GM21447 (cell line): ENCODE data around the gene IL1RAP.
A peak's percentile ranks its signal among the peaks of the same experiment; 100 is the strongest.

Experiments used
- ATAC-seq: cut with Tn5 transposase; IDR thresholded peaks from one replicate; pipeline ENCODE4 v1.9.1; 2021; ENCODE audit not compliant: unreplicated experiment

IL1RAP gene

DNA sequence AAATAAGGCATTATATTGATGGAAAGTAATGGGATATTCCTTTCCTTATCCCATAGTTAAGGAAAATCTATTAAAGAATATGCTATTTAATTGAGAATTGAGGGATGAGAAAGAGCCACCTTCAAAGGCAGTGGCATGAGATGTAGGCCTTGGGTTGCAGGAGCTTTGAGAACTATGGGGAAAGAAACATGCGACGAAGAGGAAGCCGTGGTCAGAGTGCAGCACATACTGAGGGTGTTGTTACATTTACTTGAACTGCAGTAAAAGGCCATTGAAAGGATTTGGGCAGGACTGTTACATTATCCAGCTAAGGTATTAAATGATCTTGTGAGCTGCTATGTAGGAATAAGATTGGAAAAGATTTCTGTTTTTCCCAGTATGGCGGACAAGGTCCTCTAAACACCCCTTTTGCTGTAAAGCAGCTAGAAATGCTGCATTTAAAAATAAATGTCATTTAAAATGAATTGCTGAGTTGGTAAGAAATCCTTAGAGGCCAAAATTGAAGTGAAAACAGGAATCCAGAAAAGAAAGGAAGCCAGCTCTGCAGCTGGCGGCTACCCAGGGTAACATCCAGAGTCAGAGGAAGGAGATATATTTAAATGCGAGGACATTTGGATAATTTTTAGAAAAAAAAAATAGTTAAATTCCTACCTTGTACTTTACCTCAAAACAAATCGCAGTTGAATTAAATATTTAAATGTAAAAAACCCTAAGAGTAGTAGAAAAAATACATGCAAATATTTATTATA is 61.7 kb downstream of the IL1RAP start:
- no peak for ATAC-seq

DNA sequence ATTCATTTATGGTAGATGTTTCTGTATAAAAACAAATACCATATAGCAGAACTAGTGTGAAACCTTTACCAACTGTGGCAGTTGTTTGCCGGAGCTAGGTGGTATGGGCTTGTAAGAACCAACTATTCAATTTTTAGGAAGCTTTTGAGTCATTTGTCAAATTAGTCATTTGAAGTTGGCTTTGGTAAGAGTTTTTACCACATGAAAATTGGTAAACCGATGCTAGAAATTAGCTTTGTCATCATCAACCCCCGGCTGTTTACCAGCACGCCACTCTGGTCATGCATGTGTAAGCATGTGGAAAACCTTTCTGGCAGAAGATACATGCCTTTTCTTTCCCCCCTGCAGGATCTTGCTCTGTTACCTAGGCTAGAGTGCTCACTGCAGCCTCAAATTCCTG is 63.3 kb downstream of the IL1RAP start:
- no peak for ATAC-seq

DNA sequence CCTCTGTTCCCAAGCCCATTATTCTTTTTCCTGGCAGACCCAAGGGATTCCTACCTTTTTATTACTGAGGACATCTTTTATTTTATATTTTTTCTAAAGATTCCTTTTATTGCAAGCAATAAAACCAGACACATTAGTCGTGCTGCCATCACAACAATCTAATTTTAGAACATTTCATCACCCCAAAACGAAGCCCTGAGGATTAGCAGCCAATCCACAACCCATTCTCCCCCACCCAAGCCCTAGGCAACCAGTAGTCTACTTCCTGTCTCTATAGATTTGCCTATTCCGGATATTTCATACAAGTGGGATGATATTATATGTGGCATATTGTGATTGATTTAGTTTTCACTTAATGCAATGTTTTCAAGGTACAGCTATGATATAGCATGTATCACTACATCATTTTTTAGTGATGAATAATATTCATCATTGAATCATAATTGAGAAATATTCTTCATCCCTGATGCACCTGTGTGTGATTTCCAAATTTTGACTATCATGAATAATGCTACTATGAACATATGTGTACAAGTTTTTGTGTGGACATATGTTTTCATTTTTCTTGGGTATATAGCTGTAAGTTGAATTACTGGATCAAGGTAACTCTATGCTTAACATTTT is 65.7 kb downstream of the IL1RAP start:
- ATAC-seq, result no peak

DNA sequence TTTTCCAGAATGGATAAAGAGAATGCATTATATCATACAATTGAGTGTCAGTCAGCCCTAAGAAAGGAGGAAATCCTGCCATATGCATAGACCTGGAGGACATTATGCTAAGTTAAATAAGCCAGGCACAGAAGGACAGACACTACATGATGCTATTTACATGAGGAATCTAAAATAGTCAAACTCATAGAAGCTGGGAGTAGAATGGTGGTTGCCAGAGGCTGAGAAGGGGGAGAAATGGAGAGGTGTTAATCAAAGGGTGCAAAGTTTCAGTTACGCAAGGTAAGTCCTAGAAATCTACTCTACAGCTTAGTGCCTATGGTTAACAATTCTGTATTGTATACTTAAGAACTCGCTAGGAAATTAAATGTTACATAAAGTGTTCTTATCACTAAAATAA is 66.5 kb downstream of the IL1RAP start:
- no peak for ATAC-seq

DNA sequence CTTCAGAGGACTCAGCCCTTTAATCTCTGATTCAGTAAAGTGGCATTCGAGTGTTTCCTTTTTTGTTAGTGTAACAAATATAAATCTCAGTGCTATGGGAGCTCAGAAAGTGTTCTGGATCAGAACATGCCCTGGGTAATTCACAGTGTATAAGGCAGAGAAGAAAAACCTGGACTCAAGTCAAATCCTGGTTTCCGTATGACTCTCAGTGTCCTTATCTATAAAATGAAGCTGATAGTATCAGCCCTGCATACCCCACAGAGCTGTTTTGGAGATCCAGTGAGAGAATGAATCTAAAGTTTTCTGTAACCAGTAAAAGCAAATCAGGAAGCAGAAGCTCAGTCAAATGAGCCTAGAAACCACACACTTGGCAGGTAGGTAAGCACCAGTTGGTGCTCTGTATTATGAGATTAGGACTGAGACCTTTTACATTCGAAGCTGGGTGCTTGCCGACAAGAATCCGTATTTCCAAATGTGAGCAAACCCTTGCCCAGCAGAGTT is 67.2 kb downstream of the IL1RAP start:
- peak; percentile 43 for ATAC-seq

DNA sequence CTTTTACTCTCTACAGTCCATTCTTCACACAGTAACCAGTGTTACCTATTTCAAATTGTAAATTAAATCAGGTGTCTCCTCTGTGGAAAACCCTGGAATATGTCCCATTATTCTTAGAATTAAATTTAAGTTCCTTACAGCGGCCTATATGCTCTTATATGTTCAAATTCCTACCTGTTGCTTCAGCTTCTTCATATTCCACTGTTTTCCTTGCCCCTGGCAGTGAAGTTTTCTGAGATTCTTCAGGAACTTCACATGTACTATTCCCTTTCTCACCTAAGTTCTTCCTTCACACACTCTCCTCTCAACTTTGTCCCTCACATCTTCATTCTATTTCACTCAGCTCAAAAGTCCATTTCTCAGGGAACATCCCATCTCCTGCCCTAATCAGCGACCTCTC is 68.8 kb downstream of the IL1RAP start:
- no peak for ATAC-seq

DNA sequence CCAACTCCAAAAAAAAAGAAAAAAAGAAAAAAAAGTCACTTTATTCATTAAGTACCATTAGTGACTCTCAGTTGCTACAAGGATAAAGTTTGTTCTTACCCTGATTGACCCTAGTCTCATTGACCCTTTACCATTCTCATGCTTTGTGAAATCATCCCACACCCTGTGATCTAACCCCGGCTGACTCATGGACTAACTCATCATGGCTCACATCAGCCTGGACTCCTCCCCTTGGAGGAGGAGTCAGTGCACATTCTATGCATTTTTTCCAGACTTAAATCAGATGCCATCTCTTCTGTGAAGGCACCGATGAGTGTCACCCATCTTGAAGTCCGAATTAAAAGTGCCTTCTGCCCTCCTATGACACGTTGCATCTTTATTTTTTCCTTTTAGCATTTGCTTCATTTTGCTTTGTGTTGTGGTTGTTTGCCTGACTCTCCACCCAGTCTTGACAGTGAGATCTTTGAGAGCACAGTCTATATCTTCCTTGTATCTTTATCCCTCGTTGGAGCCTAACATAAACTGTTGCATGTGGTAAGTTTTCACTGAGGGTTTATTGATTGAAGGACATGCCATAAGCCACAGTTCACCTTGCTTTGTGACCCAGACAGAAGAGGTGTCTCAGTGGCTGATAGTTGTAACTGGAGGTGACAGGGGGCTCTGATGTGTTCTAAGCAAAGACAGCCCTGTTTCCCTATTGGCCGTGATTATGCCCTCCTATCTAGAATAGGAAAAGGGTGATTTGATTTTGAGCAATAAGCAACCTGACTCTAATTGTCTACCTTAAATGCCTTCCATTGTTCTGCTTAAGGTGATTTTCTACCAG is 72.1 kb downstream of the IL1RAP start:
- ATAC-seq, result peak; percentile 8

DNA sequence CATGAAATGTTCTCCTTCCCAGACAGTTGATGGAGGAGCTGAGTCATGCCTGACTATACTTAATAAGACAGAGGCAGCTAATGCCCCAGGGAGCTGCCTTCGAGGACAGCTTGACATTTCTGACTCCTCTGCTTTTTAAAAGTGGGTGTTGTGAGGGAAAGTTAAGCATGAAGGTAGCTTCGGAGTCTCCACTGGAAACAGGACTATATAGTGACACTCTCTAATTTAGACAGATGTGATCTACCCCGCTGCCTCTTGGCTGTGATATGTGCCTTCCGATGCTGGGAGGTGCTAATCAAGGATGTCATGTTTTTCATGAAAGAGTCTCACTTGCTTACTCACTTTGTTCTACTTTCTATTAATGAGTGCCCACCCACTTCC is 72.7 kb downstream of the IL1RAP start:
- peak; percentile 89 for ATAC-seq

DNA sequence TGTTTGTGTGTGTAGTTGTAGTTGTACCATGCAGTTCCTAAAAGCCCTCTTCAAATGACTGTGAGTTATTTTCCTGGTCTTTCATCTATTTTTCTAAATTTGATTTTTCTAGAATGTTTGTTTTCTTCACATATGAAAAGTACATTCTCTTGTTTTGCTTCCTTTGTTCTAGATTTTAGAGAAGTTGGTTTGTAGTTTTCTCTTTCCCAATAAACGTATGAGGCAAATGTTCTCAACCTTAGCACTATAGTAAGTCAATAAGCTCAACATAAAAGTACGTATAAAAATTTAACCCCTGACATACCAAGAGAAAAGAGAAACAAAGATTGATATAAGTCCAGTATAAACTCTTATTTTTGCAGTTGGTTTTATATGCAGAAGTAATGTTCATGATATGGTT is 74.7 kb downstream of the IL1RAP start:
- no peak for ATAC-seq

DNA sequence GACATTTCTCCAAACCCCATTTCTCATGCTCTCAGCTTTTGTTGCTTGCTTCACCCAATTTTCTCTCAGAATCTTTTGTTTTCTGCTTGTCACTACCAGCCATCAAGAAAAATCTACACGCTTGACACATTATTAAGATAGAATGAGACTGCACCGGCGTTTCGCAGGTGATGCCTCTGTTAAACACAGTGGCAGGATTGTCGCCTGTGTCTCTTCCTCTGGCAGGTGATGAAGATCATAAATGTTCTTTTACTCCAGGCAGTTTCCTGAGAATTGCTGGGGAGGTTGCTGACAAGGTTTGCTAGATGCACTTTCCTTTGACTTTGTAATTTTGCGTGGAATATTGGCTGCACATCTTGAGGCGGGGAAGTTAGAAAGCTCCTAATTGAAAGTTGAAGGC is 75.4 kb downstream of the IL1RAP start:
- no peak for ATAC-seq

DNA sequence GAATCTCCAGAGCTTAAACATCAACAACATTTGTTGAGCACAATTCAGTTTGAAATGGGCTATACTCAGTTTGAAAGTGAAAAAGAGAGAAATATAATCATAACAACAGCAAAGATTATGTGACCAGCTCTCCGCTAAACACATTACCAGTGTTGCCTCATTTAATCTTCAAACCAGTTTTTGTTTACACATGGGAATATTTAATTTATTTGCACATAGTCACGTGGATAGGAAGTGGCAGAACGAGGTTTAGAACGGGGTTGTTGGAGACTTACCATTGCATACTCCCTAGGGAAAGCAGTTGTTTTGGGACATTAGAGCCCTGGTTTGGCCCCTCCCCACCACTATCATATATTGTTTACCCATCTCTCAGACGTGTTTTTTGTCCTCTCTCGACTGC is 77.2 kb downstream of the IL1RAP start:
- no peak for ATAC-seq

DNA sequence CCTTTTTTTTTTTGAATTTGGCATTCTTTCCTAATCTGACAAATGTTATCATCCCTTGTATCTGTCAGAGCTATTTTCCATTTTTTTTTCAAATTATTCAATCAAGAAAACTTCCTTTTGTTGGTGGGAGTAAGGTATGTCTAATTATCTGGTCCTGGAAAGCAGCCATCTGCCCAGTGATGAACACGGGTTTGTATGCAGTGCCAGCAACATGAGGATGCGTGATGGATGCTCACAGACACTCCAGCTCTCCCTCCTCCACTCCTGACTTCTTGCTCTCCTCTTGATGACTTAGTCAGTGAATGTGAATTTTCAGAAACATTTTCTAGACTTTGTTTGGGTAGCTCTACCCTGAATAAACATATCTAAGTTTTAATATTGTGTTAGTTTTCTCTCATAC is 79.2 kb downstream of the IL1RAP start:
- ATAC-seq, result no peak

DNA sequence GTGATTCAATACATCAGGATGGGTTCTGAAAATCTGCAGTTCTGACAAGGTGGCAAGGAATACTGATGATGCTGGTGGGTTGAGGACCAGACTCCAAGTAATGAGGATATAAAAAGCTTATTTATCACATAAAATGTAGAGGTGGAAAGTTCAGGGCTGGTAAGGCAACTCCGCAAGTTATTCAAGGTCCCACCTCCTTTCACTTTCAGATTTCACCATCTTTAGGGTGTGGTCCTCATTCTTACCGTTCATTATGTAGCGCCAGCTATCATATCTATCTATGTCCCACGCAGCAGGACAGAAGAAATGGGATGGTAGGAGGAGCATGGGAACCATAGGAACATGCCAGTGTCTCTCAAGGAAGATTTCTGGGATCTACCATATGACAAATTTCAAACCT is 80.3 kb downstream of the IL1RAP start:
- no peak for ATAC-seq

DNA sequence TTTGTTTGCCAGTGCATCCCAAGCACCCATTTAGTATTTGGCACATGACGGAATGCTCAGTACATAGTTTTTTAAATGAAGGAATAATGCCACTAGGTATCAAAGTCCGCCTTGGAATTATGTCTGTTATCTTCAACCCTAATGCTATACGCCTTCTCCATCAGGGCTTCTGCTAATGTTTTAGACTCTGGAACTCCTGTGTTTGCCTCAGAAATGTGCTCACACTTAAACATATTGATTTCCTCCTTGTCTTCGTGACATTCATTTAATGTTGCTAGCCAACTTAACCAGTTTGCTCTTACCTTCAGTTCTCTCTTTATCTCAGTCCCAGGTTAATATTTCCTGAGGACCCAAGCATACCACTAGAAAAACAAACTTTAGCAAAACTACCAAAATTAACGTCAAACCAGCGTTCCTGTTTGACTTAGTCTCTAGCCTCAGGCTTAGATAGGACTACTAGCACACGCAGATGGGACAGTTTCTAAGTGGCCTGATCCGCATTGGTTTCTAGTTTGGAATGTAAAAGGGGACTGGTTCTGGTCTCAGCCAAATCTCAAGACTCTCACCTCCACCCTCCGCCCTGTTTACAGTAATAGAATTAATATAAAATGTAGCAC is 81.4 kb downstream of the IL1RAP start:
- no peak for ATAC-seq

DNA sequence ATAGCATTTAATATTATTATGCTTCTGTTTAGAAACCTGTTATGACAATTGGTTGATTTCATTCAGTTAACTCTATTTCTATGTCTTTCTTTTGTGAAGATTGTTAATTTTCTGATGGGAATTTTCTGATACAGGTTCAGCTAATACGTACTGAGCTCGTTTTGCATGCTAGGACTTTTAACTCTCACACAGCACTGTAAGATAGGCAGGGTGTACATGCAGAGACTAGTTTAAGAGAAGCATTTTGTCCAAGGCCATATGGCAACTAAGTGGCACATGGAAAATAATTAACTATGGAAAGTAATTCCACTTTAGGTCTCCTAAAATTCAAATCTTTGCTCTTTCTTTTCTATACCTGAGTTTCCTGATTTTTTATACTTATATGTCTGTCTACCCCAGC is 81.9 kb downstream of the IL1RAP start:
- ATAC-seq, result no peak

DNA sequence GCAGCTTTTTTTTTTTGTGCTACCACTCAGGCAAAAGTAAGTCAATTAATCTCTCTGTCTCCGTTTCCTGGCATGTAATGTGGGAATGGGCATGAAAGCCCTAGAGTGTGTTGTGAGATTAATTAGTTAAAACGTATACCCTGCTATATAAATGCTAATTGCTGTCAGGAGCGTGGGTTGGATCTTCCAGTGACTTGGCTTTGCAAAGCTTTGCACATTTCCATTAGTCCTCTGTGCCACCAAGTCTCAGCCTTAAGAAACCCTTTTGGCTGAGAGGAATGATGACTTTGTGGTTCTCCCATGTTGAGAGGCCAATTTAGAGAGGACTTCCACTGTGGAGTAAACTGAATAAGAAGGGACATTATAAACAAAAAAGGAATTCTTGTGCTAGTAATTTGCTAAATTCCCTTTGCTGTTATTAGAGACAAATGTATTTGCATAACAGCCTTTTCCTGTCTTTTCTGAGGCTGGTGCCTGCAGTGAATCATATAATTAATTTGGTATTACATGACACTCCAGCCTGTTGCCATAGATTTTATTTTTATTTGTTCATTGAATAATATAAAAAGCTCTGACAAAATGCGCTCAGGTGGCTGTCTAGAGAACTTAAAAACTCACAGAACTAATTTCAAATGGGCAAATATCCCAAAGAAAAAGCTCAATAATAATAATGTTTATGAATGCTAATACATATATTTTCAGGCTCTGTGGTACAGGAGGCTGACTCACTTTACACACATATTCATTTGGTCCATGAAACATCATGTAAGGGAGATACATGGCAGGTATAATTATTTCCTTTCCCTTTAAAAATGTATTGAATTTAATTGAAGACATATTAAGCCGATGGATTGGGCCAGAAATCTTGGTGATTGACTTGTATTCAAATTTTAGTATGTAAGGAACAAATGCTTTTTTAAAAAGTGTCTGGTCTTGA is 82.7 kb downstream of the IL1RAP start:
- ATAC-seq, result no peak

DNA sequence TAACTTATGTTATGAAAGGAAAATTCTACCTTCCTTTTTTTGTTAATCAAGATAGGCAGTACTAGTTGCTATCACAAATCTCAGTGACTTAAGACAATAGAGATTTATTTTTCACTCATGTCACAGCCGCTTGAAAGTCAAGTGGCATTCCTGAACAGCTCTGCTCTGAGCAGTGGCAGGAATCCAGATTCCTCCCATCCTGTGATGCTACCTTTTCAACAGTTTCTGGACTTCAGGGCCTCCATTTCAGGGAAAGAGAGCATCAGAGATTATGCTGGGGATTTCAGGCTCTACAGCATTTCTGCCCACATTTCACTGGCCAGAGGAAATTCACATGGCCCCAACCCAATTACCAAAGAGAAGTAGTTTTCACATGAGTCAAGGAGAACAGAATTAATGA is 83.4 kb downstream of the IL1RAP start:
- no peak for ATAC-seq

DNA sequence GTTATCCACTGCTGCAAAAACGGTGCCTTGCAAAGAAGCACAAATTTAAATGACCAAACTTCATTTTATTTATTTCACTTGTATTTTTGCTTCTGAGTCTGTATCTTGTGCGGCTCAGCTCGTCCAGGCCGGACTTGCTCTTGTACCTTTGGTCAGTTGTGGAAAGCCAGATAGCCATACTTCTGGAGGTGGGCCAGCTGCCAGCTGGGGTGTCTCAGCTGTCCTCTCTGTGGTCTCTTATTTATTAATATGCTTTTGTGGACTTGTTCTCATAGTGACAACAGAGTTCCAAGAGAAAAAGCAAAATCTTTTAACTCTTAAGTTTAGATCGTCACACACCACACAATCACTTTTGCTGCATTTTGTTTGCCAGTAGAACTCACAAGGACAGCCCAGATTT is 87.7 kb downstream of the IL1RAP start:
- ATAC-seq, result no peak

DNA sequence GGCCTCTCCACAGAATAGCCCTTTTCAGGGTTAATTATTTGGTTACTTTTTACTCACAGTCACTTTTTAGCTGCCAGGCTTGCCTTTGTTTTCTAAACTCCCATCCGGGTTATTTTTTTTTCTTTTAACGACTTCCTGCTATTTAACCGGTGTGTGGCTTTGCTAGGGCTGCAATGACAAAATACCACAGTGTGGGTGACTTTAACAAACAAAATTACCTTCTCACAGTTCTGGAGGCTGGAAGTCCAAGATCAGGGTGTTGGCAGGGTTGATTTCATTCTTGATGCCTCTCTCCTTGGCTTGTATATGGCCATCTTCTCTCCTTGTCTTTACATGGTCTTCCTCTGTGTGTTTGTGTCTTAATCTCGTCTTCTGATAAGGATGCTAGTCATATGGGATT is 91.5 kb downstream of the IL1RAP start:
- ATAC-seq, result no peak

DNA sequence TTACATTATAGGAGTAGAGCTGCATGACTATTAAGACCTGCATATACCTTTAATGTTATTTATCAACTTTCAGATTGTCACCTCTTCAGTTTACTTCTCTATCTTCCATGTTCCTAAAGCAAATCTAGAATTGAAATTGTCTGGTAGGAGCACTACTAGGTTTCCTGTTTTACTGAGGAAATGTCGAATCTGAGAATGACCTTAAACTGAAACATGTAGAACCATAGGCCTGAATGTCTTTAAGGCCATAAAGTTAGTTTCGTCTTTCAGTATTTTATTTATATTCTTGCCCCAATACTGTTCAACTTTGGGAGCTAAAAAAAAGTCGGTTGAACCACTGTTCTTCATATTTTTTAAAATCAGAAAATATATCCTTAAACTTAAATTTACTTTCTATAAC is 92.7 kb downstream of the IL1RAP start:
- ATAC-seq, result no peak
